MCF 10A (cell line): ENCODE results near the gene ABCB6. TPM values are rescaled to one million over a fixed set of nuclear protein-coding genes. Genes with fewer than 3 reads are reported as not detected.
A peak's percentile ranks its signal among the peaks of the same experiment; 100 is the strongest.

ENCODE experiments used
- BruUV-seq: library from RNA; stranded (reverse); fragments of 400-500 nt; replicated peaks from 2 replicates; lab custom pipeline; 2021; lab: Mats Ljungman, UMichigan
- CTCF ChIA-PET: fragments of 300-600 bp; sonication (Branson Sonifier 250); formaldehyde crosslinking; extraction: SDS; loops from one replicate; lab custom pipeline; 2021; ENCODE audit warnings: antibody characterized with exemption, inconsistent platforms; lab: Yijun Ruan, JAX
- POLR2A ChIA-PET: fragments of 300-600, 350-650 bp; sonication (Branson Sonifier 250); formaldehyde crosslinking; extraction: SDS; loops from one replicate; lab custom pipeline; 2020; ENCODE audit warnings: antibody characterized with exemption, inconsistent platforms; lab: Yijun Ruan, JAX
- DNase-seq: peaks from one replicate; pipeline ENCODE4 v3.0.0-alpha.2; 2018; ENCODE audit not compliant: unreplicated experiment
- H3K27ac Mint-ChIP-seq: one replicate; pipeline ENCODE4 v1.8.0; 2022; ENCODE audit warnings: mild to moderate bottlenecking, low read depth, mixed read lengths; ENCODE audit not compliant: unreplicated experiment
- H3K27me3 Mint-ChIP-seq: one replicate; pipeline ENCODE4 v1.8.0; 2022; ENCODE audit warnings: mixed read lengths; ENCODE audit not compliant: insufficient read depth, unreplicated experiment
- H3K36me3 Mint-ChIP-seq: one replicate; pipeline ENCODE4 v1.8.0; 2022; ENCODE audit warnings: mild to moderate bottlenecking, moderate library complexity, mixed read lengths; ENCODE audit not compliant: insufficient read depth, unreplicated experiment
- H3K4me1 Mint-ChIP-seq: one replicate; pipeline ENCODE4 v1.8.0; 2022; ENCODE audit warnings: mixed read lengths; ENCODE audit not compliant: insufficient read depth, unreplicated experiment
- H3K4me3 Mint-ChIP-seq: one replicate; pipeline ENCODE4 v1.8.0; 2022; ENCODE audit warnings: mild to moderate bottlenecking, moderate library complexity, mixed read lengths; ENCODE audit not compliant: unreplicated experiment
- H3K9me3 Mint-ChIP-seq: one replicate; pipeline ENCODE4 v1.8.0; 2022; ENCODE audit warnings: mixed read lengths; ENCODE audit not compliant: unreplicated experiment
- intact Hi-C: fragments of 100-400 bp; cut with micrococcal nuclease; formaldehyde crosslinking; loops from 2 replicates; pipeline ENCODE4 v1.14.1; 2022
- total RNA-seq: library from RNA; stranded (reverse); gene quantifications from 2 replicates; pipeline ENCODE4 v1.2.3, GENCODE V29; 2022
- TF ChIP-seq, protein P1 (sequence below): fragments of 200-600 bp; IDR thresholded peaks from one replicate; pipeline ENCODE4 v1.8.0; 2022; ENCODE audit warnings: antibody characterized with exemption, mild to moderate bottlenecking; ENCODE audit not compliant: unreplicated experiment

Gene ABCB6
- total RNA-seq, 1 experiment from 2014 or later = 18.8 TPM

DNA sequence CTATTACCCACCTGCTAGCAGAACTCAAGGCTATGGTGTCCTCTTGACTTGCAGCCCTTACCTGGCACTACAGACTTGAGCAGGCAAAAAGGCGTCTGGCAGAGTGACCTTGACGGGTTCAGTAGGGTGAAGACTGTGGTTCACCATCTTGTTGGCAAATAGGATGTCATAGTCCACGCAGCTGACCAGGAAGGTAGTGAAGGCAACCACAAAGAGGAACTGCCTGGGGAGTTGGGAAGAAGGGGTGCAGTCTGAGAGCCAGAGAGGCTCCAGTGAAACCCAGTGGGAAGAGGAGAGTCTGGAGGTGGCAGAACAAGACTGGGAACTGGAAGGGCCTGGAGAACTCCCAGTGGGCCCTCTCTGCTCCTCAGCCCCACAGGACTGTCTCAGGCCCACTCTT lies 6.6 kb upstream of the ABCB6 start:
- H3K27me3 Mint-ChIP-seq = no peaks in the 10 kb centered on the region
- BruUV-seq = no TSS peak
- ChIA-PET CTCF (interaction anchor here (0.7 to 1.5 kb wide), 3 partner anchors 61 to 73 kb away, joined by 3 to 5 read pairs (median 4); no protein-coding TSS in a partner anchor), POLR2A (interaction anchor here (1.6 to 2.9 kb wide), 3 partner anchors 18 to 19 kb away, joined by 5 to 13 read pairs (median 6); partner anchors contain the start of genes GLB1L, STK16 and ZFAND2B)
- H3K27ac Mint-ChIP-seq = peak overlapping the region; percentile 57
- H3K36me3 Mint-ChIP-seq = peaks cover 56% of the 10 kb centered on the region
- TF ChIP-seq, protein P1, sequence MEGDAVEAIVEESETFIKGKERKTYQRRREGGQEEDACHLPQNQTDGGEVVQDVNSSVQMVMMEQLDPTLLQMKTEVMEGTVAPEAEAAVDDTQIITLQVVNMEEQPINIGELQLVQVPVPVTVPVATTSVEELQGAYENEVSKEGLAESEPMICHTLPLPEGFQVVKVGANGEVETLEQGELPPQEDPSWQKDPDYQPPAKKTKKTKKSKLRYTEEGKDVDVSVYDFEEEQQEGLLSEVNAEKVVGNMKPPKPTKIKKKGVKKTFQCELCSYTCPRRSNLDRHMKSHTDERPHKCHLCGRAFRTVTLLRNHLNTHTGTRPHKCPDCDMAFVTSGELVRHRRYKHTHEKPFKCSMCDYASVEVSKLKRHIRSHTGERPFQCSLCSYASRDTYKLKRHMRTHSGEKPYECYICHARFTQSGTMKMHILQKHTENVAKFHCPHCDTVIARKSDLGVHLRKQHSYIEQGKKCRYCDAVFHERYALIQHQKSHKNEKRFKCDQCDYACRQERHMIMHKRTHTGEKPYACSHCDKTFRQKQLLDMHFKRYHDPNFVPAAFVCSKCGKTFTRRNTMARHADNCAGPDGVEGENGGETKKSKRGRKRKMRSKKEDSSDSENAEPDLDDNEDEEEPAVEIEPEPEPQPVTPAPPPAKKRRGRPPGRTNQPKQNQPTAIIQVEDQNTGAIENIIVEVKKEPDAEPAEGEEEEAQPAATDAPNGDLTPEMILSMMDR = no peak
- no peak for DNase-seq
- intact Hi-C loops = no loop called here
- H3K4me3 Mint-ChIP-seq = no peak overlapping the region
- H3K4me1 Mint-ChIP-seq = peaks cover 12% of the 10 kb centered on the region
- H3K9me3 Mint-ChIP-seq = no peaks in the 10 kb centered on the region

DNA sequence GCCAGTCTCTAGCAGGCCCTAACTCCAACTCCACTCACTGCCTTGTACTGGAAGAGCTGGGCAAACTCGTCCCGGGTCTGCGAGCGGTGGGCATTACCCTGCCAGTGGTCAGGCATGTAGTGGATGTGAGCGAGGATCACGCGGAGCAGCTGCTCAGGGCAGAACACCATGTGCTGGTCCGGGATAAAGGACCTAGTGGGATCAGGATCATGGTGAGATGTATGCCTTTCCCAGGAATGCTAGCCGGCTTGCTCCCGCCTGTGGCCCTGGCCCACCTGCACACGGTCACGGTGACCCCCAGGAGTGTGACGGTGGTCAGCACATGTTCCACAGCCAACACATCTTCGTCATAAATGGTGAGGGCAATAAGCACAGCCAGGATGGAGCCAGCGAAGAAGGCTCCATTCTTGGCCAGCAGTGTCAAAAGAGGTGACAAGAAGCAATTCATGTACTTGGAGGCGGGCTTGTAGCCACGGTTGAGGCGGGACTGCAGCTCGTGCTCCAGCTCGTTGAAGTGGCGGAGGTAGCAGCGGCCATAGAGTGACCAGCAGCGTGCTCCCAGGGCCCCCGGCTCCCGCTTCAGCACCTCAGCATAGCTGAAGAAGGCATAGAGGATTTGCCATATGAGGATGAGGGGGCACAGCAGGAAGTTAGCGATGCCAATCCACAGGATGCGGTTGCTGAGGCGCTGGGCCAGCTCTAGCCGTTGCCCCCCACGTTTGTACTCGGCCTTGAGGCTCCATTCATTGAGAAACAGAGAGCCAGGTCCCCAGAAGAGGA lies 5.3 kb upstream of the ABCB6 start:
- ChIA-PET POLR2A (interaction anchor here (1.6 kb wide), 2 partner anchors 17 to 21 kb away, joined by 5 to 6 read pairs; partner anchors contain the start of genes GLB1L, STK16 and ZFAND2B), CTCF (interaction anchor here (0.6 kb wide), 1 partner anchor 50 kb away, joined by 3 read pairs; no protein-coding TSS in a partner anchor)
- no TSS peak for BruUV-seq
- no peak overlapping the region for H3K4me3 Mint-ChIP-seq
- H3K9me3 Mint-ChIP-seq = no peaks in the 10 kb centered on the region
- peaks cover 12% of the 10 kb centered on the region for H3K4me1 Mint-ChIP-seq
- intact Hi-C loops = no loop called here
- TF ChIP-seq, protein P1 = no peak
- H3K36me3 Mint-ChIP-seq = peaks cover 48% of the 10 kb centered on the region
- no peak for DNase-seq
- no peaks in the 10 kb centered on the region for H3K27me3 Mint-ChIP-seq
- H3K27ac Mint-ChIP-seq = no peak overlapping the region

GRCh38 chr2:219221957-219222518 lies 3.3 kb upstream of the ABCB6 start:
- Mint-ChIP-seq H3K4me3 (no peak overlapping the region), H3K27me3 (no peaks in the 10 kb centered on the region), H3K9me3 (no peaks in the 10 kb centered on the region), H3K27ac (no peak overlapping the region), H3K36me3 (peaks cover 50% of the 10 kb centered on the region), H3K4me1 (no peaks in the 10 kb centered on the region)
- TF ChIP-seq, protein P1 = no peak
- DNase-seq = no peak
- ChIA-PET CTCF (interaction anchor here (0.6 to 2.9 kb wide), 4 partner anchors 27 to 146 kb away, joined by 3 to 17 read pairs (median 3); no protein-coding TSS in a partner anchor), POLR2A (interaction anchor here (0.6 to 1.2 kb wide), 3 partner anchors 23 to 71 kb away, joined by 3 to 4 read pairs (median 3); partner anchors contain the start of genes DNAJB2 and GLB1L)
- intact Hi-C loops = no loop called here
- no TSS peak for BruUV-seq
